Nephron progenitor cell (in vitro differentiated cells): ENCODE measurements around the gene EVA1A.

Experiments used
- DNase-seq: peaks from one replicate; pipeline ENCODE4 v3.0.0; 2021
- H3K27ac Mint-ChIP-seq: 2 replicates; pipeline ENCODE4 v1.8.0; 2021; ENCODE audit warnings: mild to moderate bottlenecking, moderate library complexity, mixed read lengths
- H3K27me3 Mint-ChIP-seq: 2 replicates; pipeline ENCODE4 v1.8.0; 2021; ENCODE audit warnings: mild to moderate bottlenecking, low read depth, mixed read lengths; ENCODE audit not compliant: poor library complexity
- H3K36me3 Mint-ChIP-seq: 2 replicates; pipeline ENCODE4 v1.8.0; 2021; ENCODE audit warnings: low read depth, mixed read lengths
- H3K4me1 Mint-ChIP-seq: 2 replicates; pipeline ENCODE4 v1.8.0; 2021; ENCODE audit warnings: mixed read lengths
- H3K4me3 Mint-ChIP-seq: 2 replicates; pipeline ENCODE4 v1.8.0; 2021; ENCODE audit warnings: mild to moderate bottlenecking, moderate library complexity, mixed read lengths
- H3K9me3 Mint-ChIP-seq: 2 replicates; pipeline ENCODE4 v1.8.0; 2021; ENCODE audit warnings: mild to moderate bottlenecking, moderate library complexity, mixed read lengths
- TF ChIP-seq, protein P1 (sequence below): fragments of 200-600 bp; sonication (generic); IDR thresholded peaks from 2 replicates; pipeline ENCODE4 v1.5.0; 2021; ENCODE audit warnings: antibody characterized with exemption

EVA1A gene

DNA sequence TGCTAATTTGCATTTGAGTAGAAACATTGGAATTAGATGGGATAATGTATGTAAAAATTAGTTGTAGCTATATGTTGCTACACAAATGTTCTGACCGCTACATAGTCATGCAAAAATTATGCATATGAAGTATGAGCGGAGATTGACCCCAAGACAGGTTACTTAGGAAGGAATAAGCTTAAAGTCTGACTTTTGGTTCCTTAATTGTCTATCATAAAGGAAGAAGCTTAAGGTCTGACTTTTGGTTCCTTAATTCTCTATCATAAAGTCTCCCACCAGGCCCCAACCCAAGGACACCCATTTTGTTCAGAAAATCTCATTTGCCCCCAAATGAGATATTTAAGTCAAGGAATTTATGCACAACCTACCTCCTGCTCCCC is 106.5 kb downstream of the EVA1A start:
- TF ChIP-seq, protein P1, sequence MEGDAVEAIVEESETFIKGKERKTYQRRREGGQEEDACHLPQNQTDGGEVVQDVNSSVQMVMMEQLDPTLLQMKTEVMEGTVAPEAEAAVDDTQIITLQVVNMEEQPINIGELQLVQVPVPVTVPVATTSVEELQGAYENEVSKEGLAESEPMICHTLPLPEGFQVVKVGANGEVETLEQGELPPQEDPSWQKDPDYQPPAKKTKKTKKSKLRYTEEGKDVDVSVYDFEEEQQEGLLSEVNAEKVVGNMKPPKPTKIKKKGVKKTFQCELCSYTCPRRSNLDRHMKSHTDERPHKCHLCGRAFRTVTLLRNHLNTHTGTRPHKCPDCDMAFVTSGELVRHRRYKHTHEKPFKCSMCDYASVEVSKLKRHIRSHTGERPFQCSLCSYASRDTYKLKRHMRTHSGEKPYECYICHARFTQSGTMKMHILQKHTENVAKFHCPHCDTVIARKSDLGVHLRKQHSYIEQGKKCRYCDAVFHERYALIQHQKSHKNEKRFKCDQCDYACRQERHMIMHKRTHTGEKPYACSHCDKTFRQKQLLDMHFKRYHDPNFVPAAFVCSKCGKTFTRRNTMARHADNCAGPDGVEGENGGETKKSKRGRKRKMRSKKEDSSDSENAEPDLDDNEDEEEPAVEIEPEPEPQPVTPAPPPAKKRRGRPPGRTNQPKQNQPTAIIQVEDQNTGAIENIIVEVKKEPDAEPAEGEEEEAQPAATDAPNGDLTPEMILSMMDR: no peak
- Mint-ChIP-seq H3K9me3 (peaks cover 13% of the 10 kb centered on the region), H3K36me3 (no peaks in the 10 kb centered on the region), H3K4me1 (peaks cover 5% of the 10 kb centered on the region), H3K27ac (no peak overlapping the region), H3K4me3 (no peak overlapping the region), H3K27me3 (no peaks in the 10 kb centered on the region)
- no peak for DNase-seq

DNA sequence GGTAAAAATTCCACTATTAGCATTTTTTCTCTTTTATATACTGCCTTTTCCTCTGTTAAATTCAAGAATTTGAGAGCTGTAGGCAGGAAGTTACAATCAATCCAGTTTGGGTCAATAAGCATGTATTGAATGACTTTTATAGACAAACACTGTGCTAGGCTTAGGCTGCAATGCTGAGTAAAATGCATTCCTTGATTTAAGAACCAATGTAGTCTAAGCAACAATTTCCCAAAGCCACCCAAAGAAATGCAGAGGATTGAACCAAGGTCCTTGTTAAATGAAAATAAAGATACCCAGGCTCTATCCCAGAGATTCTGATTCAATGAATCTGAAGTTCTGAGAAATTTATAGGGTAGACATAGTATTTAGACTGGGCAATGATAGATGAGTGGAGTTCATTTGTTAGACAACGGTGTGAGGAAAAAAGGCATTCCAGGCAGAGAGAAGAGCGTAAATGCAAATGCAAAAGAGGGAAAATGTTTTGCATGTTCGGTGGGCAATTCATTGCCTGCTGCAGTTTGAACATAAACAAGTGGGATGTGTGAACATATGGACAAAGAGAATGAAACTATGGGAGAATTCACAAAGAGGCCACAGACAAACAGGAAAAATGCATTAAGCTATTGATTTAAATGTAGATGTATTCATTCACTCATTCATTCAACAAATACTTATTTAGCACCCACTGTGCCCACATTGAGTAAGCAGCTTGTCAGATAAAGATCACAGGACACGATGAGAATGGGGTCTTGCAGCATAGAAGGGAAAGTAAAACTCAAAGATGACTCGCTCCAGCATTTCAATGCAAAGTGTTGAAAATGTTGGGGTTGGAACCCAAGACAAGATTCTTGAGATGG is 107.1 kb downstream of the EVA1A start:
- H3K36me3 Mint-ChIP-seq: peaks cover 5% of the 10 kb centered on the region
- H3K9me3 Mint-ChIP-seq: peaks cover 19% of the 10 kb centered on the region

DNA sequence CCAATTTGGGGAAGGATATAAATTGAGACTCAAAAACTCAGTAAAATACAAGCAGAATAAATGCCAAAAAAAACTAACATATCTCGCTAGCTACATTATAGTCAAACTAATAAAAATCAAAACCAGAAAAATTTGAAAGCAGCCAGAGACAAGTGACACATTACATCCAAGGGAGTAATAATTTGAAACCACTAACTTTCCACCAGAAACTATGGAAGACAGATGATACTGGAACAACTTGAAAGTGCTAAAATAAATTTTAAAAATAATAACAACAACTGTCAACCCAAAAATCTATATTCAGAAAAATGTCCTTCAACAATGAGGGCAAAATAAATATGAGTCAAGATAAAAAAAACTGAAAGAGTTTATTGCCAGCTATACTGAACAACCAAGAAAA is 110.7 kb downstream of the EVA1A start:
- Mint-ChIP-seq H3K27ac (no peak overlapping the region), H3K9me3 (peaks cover 27% of the 10 kb centered on the region), H3K4me3 (no peak overlapping the region), H3K36me3 (peaks cover 7% of the 10 kb centered on the region), H3K27me3 (peaks cover 4% of the 10 kb centered on the region), H3K4me1 (peaks cover 5% of the 10 kb centered on the region)
- DNase-seq: no peak
- TF ChIP-seq, protein P1: no peak

More for the DNA sequence above, 107.1 kb downstream of the EVA1A start:
- Mint-ChIP-seq H3K4me3 (no peak overlapping the region), H3K27me3 (no peaks in the 10 kb centered on the region), H3K27ac (no peak overlapping the region), H3K4me1 (peaks cover 5% of the 10 kb centered on the region)
- DNase-seq: no peak
- TF ChIP-seq, protein P1: no peak

DNA sequence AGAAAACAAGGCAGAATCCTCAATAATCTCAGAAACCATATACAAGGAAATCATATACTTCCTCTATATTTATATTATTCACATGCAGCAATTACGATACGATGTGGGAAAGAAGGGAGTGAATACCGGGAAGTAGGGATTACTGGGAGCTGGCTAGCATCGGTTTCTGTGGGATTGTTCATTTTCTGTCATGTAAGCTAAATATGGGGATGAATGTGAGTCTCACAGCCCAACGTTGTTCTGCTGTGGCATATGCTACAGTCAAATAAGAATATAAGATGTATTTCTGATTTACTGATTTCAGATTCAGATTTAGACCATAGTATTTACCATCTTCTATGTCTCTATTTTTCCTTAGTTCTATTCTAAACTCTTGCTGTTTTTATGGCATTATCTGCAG is 113.6 kb downstream of the EVA1A start:
- no peak overlapping the region for H3K27ac Mint-ChIP-seq

More for the DNA sequence above, 113.6 kb downstream of the EVA1A start:
- peaks cover 7% of the 10 kb centered on the region for H3K36me3 Mint-ChIP-seq
- DNase-seq: no peak
- peaks cover 27% of the 10 kb centered on the region for H3K9me3 Mint-ChIP-seq
- no peak overlapping the region for H3K4me3 Mint-ChIP-seq
- peaks cover 4% of the 10 kb centered on the region for H3K27me3 Mint-ChIP-seq
- no peaks in the 10 kb centered on the region for H3K4me1 Mint-ChIP-seq
- TF ChIP-seq, protein P1: no peak
